NCI-H526 treated with DMSO at 0.1 percent for 48 hours (cell line): Measurements from ENCODE around the gene PIN1.
A peak's percentile ranks its signal among the peaks of the same experiment; 100 is the strongest.
"Not testable (repeated sequence)": the region's sequence is repeated elsewhere in the genome, so short reads cannot be mapped to it uniquely, and the experiment has no call there.

Source experiments
- DNase-seq: peaks from one replicate; lab custom pipeline; 2025; lab: John Stamatoyannopoulos, UW

The PIN1 gene

DNA sequence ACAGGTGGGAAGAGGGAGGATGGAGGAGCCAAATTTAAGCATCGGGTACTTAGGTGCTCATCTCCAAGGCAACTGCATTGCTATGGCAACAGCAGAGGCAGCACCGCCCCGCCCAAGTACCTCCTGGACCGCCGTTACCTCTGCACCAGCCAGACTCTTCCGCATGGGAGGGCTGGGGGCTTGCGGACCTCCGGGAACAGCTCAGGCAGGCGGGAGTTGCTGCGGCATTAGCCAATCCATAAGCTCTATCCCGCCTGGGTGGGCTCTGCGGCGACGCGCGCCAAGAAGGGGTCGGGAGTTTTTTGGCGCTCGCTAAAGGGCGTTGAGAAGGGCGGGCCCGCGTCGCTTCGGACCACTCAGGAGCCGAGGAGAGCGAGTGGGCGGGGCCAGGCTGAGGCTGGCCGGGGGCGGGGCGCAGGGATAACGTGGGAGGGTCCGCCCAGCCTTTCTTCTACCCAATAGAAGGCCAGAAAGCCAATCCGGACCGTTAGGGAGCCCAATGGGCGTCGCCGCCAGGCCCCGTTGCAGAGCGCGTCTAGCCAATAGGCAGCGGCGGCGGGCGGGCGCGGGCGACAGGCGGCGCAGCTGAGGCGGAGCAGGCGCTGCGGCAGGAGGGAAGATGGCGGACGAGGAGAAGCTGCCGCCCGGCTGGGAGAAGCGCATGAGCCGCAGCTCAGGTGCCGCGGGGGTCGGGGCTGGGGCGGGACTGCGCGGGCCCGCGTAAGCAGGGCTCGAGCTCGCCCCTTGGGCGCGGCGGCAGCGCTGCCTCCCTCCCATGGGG, at the start of gene PIN1:
PIN1 (plus strand) TSS at position 593 of the 781 bp plus-strand sequence; CDS start at position 620, 27 bp downstream.
- DNase-seq: peak; percentile 85

DNA sequence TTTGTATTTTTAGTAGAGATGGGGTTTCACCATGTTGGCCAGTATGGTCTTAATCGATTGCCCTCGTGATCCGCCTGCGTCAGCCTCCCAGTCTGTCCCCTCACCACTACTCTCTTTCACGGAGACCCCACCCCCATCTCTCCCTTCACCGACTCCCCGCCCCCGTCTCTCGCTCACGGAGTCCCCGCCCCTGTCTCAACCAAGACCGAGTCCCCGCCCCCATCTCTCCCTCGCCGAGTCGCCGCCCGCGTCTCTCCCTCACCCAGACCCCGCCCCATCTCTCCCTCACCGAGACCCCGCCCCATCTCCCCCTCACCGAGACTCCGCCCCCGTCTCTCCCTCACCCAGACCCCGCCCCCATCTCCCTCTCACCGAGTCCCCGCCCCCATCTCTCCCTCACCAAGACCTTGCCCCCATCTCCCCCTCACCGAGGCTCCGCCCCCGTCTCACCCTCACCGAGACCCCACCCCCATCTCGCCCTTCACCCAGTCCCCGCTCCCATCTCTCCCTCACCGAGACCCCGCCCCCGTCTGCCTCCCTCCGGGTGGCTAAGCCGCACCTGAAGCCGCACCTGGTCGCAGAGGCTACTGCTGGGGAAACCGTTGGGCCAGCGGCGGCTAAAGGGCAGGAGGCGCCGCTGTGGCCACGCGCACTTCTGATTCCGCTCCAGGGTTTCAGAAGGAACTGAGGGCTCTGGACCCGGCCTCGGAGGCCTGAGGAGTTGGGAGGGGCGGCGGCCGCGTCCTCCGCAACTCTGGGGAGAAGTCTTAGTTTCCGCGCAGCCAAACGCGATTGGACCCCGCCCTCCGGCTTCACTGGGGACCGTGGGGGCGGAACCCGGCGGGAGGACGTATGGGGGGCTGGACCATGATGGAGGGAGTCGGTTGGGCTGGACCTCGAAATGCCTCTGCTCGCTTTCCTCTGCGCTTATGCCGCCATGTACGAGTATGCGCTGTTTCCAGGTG, 49.5 kb upstream of the PIN1 start:
- DNase-seq: peak; percentile 84

DNA sequence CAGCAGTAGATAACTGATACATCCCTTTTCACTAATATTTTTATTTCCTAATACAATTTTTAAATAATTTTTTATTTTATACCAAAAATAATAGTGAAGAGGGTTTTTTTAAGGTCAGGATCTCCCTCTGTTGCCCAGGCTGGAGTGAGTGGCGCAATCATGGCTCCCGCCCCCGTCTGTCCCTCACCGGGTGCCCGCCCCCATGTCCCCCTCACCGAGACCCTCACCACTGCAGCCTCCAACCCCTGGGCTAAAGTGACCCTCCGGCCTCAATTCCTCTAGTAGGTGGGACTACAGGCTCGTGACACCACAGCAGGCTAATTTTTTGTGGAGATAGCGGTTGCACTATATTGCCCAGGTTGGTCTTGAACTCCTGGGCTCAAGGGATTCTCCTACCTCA, 48.8 kb upstream of the PIN1 start:
- no peak for DNase-seq

DNA sequence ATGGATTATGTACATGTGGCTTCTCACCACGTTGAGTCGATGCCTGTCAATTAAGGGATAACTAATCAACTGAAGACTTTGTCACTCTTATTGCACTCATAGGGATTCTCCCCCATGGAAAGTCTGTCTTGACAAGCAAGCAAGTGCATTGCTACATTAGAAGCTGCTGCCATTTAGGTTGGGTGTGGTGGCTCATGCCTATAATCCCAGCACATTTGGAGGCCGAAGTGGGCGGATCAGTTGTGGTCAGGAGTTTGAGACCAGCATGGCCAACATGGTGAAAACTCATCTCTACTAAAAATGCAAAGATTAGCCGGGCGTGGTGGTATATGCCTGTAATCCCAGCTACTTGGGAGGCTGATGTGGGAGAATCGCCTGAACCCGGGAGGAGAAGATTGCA, 48.3 kb upstream of the PIN1 start:
- no peak for DNase-seq

DNA sequence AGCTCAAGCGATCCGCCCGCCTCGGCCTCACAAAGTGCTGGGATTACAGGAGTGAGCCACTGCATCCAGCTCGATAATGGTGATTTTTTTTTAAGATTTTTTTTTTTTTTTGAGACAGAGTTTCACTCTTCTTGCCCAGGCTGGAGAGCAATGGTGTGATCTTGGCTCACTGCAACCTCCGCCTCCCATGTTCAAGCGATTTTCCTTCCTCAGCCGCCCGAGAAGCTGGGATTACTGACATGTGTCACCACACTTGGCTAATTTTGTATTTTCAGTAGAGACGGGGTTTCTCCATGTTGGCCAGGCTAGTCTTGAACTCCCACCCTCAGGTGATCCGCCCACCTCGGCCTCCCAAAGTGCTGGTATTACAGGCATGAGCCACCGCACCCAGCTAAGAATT, 46.5 kb upstream of the PIN1 start:
- DNase-seq: not testable (repeated sequence)

DNA sequence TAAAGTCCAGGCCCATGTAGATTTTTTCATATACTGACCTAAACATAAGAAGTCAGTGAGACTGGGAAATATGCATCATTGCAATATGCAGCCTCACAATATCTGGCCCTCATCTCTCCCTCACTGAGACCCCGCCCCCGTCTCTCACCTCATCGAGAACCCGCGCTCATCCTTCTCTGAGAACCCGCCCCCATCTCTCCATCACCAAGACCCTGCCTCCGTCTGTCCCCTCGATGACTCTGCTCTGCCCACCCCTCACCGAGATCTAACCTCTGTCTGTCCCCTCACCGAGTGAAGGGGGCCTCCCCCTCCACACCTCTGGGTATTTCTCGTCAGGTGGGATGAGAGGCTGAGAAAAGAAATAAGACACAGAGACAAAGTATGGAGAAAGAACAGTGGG, 46.1 kb upstream of the PIN1 start:
- DNase-seq: no peak

DNA sequence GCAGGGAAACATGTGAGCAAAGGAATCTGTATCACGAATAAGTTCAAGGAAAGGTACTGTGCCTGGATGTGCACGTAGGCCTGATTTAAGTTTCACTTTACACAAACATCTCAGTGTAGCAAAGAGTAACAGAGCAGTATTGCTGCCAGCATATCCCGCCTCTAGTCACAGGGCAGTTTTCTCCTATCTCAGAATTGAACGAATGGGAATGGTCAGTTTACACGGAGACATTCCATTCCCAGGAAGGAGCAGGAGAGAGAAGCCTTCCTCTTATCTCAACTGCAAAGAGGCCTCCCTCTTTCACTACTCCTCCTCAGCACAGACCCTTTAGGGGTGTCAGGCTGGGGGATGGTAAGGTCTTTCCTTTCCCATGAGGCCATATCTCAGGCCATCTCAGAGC, 45.5 kb upstream of the PIN1 start:
- not testable (repeated sequence) for DNase-seq

DNA sequence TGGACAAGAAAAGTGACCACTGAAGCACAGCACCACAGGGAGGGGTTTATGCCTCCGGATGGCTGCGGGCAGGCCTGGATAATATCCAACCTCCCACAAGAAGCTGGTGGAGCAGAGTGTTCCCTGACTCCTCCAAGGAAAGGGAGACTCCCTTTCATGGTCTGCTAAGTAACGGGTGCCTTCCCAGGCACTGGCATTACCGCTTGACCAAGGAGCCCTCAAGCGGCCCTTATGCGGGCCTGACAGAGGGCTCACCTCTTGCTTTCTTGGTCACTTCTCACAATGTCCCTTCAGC, 44.1 kb upstream of the PIN1 start:
- not testable (repeated sequence) for DNase-seq

DNA sequence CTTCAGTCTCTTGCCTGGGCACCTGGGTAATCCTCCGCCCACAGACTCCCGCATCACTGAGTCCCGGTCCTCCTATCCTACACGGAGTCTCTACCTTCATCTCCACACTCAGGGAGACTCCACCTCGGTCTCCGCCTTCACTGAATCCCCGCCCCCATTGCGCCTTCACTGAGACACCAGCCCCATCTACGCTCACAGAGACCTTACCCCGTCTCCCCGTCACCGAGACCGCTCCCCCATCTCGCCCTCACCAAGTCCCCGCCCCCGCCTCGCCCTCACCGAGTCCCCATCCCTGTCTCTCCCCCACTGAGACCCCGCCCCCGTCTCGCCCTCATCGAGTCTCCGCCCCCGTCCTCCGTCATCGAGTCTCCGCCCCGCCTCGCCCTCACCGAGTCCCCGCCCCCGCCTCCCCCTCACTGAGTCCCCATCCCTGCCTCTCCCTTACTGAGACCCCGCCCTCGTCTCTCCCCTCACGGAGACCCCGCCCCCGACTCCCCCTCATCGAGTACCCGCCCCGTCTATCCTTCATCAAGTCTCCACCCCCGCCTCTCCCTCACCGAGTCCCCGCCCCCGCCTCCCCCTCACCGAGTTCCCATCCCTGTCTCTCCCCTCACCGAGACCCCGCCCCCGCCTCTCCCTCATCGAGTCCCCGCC, 43.4 kb upstream of the PIN1 start:
- peak; percentile 61 for DNase-seq

DNA sequence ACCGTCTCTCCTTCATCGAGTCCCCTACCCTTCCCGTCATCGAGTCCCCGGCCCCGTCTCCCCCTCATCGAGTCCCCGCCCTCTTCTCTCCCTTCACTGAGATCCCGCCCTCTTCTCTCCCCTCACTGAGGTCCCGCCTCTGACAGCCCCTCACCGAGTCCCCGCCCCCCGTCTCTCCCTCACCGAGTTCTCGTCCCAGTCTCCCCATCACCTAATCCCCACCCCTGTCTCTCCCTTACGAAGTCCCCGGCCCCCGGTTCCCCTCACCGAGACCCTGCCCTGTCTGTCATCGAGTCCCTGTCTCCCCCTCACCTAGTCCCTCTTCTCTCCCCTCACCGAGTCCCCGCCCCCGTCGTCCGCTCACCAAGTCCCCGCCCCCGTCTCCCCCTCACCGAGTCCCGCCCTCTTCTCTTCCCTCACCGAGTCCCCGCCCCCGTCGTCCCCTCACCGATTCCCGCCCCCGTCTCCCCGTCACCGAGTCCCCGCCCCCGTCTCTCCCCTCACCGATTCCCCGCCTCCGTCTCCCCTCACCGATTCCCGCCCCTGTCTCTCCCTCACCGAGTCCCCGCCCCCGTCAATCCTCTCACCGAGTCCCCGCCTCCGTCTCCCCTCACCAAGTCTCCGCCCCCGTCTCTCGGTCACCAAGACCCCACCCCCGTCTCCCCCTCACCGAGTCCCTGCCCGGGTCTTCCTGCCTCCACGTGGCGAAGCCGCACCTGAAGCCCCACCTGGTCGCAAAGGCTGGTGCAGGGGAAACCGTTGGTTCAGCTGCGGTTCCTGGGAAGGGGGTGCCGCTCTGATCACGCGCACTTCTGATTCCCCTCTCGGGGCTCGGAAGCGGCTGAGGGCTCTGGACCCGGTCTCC, 42.7 kb upstream of the PIN1 start:
- peak; percentile 81 for DNase-seq

DNA sequence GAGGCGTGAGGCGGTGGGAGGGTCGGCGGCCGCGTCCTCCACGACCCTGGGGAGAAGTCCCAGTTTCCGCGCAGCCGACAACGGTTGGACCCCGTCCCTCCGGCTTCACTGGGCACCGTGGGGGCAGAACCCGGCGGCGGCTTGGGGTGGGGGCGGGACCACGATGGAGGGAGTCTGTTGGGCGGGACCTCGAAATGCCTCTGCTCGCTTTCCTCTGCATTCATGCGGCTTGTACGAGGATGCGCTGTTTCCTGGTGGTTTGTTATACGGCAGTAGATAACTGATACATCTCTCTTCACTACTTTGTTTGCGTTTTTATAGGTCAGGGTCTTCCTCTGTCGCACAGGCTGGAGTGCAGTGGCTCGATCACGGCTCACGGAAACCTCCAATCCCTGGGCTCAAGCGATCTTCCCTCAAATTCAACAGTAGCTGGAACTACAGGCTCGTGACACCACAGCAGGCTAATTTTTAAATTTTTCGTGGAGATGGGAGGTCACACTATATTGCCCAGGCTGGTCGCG, 42.0 kb upstream of the PIN1 start:
- DNase-seq: no peak

DNA sequence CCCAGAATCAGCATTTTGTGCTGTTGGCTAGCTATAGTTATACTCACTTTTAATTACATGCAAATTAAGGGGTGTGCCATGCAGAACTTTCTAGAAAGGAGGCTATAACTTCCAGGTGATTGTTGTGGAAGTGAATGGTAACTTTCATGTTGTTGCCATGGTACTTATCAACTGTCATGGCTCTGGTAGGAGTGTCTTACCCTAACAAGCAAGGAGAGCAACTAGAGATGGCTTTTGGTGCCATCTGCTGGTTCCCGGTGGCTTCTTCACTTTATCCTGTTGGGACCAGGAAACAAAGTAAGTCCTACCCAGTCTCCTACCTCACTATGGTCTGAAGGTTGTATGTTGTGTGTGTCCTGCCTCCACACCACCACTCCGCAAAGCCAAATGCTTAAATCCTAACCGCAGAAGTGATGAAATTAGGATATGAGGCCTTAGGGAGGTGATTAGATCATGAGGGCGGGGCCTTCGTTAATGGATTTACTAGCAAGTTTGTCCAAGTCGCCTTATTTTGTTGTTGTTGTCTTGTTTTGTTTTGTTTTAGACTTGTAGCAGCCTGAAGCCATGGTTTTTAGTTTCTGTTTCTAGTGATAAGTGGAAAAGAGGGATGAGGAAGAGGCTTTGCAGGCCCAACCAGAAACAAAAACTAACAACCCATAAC, 38.9 kb upstream of the PIN1 start:
- peak; percentile 73 for DNase-seq

DNA sequence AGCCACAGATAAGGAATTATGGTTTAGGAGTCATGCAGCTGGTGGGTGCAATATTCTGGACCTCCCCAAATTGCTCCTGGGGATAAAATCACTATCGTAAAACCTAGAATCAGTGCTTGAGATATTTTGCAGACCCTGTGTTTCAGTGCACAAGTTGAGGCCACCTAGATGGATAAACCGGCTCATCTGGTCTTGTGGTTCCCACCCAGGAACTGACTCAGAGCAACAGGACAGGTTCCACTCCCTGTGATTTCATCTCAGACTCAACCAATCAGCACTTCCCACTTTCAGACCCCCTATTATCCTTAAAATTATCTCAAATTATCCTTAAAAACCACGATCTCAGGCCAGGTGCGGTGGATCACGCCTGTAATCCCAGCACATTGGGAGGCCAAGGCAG, 37.2 kb upstream of the PIN1 start:
- no peak for DNase-seq

DNA sequence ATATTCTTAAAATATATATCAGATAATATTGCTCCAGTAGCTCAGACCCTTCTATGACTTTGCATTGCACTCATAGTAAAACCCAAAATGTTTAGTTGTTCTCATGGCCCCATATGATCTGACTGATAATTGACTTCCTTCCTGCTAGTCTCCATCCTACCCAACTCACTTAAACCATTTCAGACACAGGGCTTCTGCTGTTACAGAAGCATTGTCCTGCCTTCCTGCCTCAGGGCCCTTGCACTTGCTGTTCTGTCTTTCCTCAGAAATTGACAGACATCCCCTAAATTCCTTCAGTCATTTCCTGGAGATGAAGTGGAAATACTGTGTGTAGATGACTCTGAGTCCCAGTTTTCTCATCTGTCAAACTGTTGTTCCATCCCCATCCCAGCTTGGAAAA, 36.0 kb upstream of the PIN1 start:
- no peak for DNase-seq

DNA sequence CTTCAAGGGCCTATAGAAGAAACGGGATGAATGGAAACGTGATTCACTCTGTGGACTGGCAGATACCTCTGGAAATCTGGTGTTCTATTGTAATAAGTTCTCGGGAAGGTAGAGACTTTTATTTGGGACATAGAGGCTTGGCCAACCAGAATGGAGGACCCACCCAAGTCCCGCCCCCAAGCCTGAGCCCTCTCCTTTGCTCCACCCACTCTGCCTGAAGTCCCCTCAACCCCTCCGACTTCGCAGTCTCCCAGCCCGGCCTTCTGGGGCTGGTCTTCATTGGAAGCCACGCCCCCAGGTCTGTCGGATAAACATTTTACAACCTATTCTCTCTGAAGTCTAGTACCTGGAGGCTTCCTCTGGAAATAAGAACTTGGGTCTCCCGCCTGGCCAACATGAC, 33.1 kb upstream of the PIN1 start:
- no peak for DNase-seq

DNA sequence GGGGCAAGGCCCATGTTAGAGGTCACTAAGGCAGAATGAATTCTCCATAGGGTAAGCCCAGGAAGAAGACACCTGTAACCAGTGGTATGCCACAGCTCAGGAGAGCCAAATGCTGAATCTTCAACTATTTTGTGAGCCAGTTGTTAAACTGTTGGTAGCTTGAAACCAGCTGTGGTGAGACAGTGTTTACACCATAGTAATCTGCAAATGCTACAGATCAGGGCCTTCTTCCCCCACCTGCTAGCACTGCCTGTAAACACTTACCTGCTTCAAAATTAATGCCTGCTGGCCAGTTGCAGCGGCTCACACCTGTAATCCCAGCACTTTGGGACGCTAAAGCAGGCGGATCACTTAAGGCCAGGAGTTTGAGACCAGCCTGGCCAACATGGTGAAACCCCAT, 28.3 kb upstream of the PIN1 start:
- no peak for DNase-seq

DNA sequence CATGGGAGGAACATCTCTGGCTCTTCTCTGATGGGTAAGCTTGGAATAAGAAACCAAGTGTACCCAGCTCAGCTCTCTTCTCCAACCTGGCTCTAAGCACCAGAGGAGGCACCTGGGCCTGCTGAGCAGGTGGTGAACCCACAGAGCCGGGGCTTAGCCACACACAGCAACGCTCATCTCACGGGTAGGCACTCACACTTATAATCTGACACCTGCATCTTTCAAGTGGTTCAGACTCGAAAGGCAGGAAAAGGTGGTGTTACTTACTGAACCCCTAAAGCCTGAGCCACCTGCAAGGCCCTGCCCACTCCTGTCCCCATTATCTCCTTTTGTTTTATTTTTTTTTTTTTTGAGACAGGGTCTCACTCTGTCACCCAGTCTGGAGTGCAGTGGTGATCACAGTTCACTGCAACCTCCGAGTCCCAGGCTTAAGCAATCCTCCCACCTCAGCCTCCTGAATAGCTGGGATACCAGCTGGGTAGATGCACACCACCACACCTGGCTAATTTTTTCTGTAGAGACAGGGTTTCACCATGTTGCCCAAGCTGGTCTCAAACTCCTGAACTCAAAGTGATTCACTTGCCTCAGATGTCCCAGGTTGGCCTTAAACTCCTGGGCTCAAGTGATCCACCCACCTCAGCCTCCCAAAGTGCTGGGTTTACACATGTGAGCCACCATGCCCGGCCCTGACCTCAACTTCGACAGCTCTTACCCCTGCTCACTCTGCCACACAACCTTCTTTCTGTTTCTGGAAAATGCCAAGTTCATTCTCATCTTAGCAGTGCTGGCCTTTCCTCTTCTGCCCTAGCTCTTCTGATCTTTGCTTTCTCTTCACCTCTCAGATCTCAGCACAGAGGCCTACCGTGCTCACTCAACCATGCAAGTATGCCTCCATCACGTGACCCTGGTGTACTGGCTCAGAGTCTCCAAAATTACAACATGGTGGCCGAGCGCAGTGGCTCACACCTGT, 26.0 kb upstream of the PIN1 start:
- no peak for DNase-seq

DNA sequence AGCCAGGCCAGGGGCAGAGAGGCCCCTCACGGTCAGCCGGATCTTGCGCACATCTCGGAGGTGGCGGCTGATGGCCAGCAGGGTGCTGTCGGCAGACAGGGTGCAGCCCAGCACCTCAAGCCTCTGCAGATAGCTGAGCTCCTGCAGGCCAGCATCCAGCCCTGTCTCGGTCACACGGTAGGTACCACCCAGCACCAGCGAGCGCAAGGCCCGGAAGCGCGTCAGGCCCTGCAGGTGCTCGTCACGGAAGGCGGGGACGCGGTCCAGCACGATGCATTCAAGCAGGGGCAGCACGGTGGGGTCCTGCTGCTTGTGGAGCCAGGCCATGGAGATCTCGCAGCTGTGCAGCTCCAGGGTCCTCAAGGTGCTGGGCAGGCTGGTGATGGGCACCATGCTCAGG, 24.0 kb upstream of the PIN1 start:
- no peak for DNase-seq

DNA sequence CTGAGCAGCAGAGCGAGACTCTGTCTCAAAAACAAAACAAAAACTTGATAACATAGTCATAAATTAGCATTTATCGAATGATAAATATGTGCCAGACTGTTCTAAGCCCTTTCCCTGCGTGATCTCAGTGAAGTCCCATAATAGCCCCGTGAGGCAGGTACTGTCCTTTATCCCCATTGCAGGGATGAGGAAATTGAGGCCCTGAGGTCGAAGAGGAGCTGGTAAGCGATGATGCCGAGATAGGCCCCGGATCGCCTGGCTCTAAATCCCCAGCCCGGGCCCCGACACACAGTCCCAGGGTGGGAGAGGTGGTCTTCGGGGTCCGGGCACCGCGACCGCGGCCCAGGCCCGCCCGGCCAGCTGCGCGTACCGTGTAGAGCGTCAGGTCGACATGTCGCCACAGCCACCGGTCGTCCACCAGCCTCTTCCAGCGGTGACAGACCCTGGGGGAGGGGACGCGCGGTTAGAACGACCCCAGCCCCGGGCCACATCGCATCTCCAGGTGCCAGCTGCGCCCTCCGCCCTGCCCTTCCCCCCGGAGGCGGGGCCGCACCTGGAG, 16.9 kb upstream of the PIN1 start:
- DNase-seq: no peak
